ENCODE data around the gene SCD.

GRCh38 chr10:100297242-100297641 is 49.8 kb upstream of the SCD start:
- TF ChIP-seq, protein P1, sequence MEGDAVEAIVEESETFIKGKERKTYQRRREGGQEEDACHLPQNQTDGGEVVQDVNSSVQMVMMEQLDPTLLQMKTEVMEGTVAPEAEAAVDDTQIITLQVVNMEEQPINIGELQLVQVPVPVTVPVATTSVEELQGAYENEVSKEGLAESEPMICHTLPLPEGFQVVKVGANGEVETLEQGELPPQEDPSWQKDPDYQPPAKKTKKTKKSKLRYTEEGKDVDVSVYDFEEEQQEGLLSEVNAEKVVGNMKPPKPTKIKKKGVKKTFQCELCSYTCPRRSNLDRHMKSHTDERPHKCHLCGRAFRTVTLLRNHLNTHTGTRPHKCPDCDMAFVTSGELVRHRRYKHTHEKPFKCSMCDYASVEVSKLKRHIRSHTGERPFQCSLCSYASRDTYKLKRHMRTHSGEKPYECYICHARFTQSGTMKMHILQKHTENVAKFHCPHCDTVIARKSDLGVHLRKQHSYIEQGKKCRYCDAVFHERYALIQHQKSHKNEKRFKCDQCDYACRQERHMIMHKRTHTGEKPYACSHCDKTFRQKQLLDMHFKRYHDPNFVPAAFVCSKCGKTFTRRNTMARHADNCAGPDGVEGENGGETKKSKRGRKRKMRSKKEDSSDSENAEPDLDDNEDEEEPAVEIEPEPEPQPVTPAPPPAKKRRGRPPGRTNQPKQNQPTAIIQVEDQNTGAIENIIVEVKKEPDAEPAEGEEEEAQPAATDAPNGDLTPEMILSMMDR (IDR thresholded peaks at IDR 0.05) = no peak
- no peak for TF ChIP-seq POLR2A (IDR thresholded peaks at IDR 0.05)
